GM23248 (cell line): ENCODE results near the gene MARCHF2.

Experiments used
- EZH2 ChIP-seq: fragments of 200-600 bp; sonication (generic); IDR thresholded peaks from 2 replicates; pipeline ENCODE4 v1.6.1; 2018; ENCODE audit warnings: antibody characterized with exemption, mild to moderate bottlenecking; ENCODE audit not compliant: insufficient read depth, poor library complexity, severe bottlenecking
- EZH2phosphoT487 ChIP-seq: fragments of 200-600 bp; sonication (generic); IDR thresholded peaks from 2 replicates; pipeline ENCODE4 v1.6.1; 2018; ENCODE audit warnings: antibody characterized with exemption, moderate library complexity, mild to moderate bottlenecking, low read depth; ENCODE audit not compliant: insufficient read depth

DNA sequence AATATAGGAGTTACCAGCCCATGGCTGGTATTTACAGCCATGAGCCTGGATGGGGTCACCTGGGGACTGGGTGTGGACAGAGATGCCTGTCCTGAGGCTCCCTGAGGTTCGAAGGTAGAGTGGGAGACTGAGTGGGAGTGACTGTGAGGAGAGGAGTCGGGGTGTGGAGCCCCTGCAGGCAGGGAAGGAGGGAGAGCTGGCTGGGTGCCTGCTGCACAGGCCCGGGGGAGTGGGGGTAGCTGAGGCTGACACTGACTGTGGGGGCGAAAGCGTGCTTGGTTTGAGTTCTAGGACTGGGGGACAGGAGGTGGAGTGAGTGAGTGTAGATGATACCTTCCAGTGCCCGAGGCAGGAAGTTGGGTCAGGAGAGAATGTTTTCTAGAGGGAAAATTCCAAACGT lies 15.8 kb upstream of the MARCHF2 start:
- no peak for TF ChIP-seq EZH2
- no peak for TF ChIP-seq EZH2phosphoT487
